K562 (cell line): Measurements from ENCODE around the gene LRRC4C. TPM values are rescaled to one million over a fixed set of nuclear protein-coding genes. Genes with fewer than 3 reads are reported as not detected.

Source experiments
- ATAC-seq: fragments of 200-7000 bp; cut with Tn5 transposase; 3 replicates; pipeline ENCODE4 v1.9.1; 2020; ENCODE audit warnings: moderate library complexity
- BruUV-seq: library from RNA; stranded (reverse); fragments of 400-500 nt; replicated peaks from 2 replicates; lab custom pipeline; 2021; lab: Mats Ljungman, UMichigan
- CTCF ChIA-PET: fragments of 300-600 bp; formaldehyde crosslinking; extraction: SDS; loops from one replicate; lab custom pipeline; 2021; ENCODE audit warnings: low intra/inter-chr PET ratio; lab: Yijun Ruan, JAX
- POLR2A ChIA-PET: fragments of 300-600, 350-650 bp; sonication (Branson Sonifier 250); formaldehyde crosslinking; extraction: SDS; loops from one replicate; lab custom pipeline; 2021; ENCODE audit warnings: antibody characterized with exemption, inconsistent platforms; lab: Yijun Ruan, JAX
- DNase-seq, 4 experiments: peaks; one replicate each; pipeline versions ENCODE4 v3.0.0 to v3.0.0-alpha.2; 2011 to 2018; ENCODE audit warnings: low spot score in 3 of 4, mixed read lengths in 3 of 4; ENCODE audit errors: extremely low read depth in 1 of 4
- FAIRE-seq: peaks from 2 replicates; lab custom pipeline; 2011; peaks lifted over from hg19 to GRCh38; lab: Jason Lieb, UNC
- H2AFZ ChIP-seq: 2 replicates; pipeline ENCODE4 v1.6.0; 2011; ENCODE audit warnings: low read depth, low read length, control low read depth, inconsistent platforms
- H3K27ac ChIP-seq: fragments of 200-600 bp; 3 replicates; pipeline ENCODE4 v1.8.0; 2011; ENCODE audit warnings: low read depth, mild to moderate bottlenecking, control low read depth, inconsistent platforms, low read length, moderate library complexity, mixed read lengths; ENCODE audit errors: extremely low read depth
- H3K27me3 ChIP-seq, 2 experiments: fragments of 300-600 bp in 1 of 2; 2 replicates in 1 of 2; 3 replicates in 1 of 2; pipeline versions ENCODE4 v1.6.0 to v1.8.0; 2011; ENCODE audit warnings: inconsistent platforms in 2 of 2, low read length in 2 of 2, mild to moderate bottlenecking in 1 of 2, mixed read lengths in 1 of 2, moderate library complexity in 1 of 2; ENCODE audit not compliant: control insufficient read depth in 2 of 2, insufficient read depth in 2 of 2
- H3K36me3 ChIP-seq: fragments of 300-600 bp; 3 replicates; pipeline ENCODE4 v1.8.0; 2011; ENCODE audit warnings: mild to moderate bottlenecking, low read length, inconsistent platforms; ENCODE audit not compliant: control insufficient read depth, insufficient read depth
- H3K4me1 ChIP-seq, 2 experiments: fragments of 200-600 bp in 1 of 2; replicated peaks in 1 of 2; 2 replicates in 1 of 2; 3 replicates in 1 of 2; pipeline versions ENCODE4 v1.5.1 to v1.8.0; 2011; ENCODE audit warnings: inconsistent platforms in 2 of 2, low read length in 2 of 2, mild to moderate bottlenecking in 1 of 2, mixed read lengths in 1 of 2, moderate library complexity in 1 of 2; ENCODE audit not compliant: control insufficient read depth in 2 of 2, insufficient read depth in 2 of 2
- H3K4me2 ChIP-seq: 2 replicates; pipeline ENCODE4 v1.6.1; 2011; ENCODE audit warnings: low read length, control low read depth, inconsistent platforms, mixed read lengths; ENCODE audit not compliant: insufficient read depth
- H3K4me3 ChIP-seq: fragments of 200-600 bp; sonication (generic), shearing (Covaris generic); 2 replicates; pipeline ENCODE4 v1.5.1; 2016; ENCODE audit warnings: control low read depth, inconsistent platforms
- H3K79me2 ChIP-seq: fragments of 200-600 bp; 3 replicates; pipeline ENCODE4 v1.8.0; 2011; ENCODE audit warnings: low read length, inconsistent platforms; ENCODE audit not compliant: control insufficient read depth, insufficient read depth
- H3K9ac ChIP-seq, 2 experiments: 2 replicates each; pipeline versions ENCODE4 v1.6.0 to v1.6.1; 2011; ENCODE audit warnings: low read depth in 2 of 2, low read length in 2 of 2, control low read depth in 1 of 2, inconsistent platforms in 1 of 2, mild to moderate bottlenecking in 1 of 2, mixed read lengths in 1 of 2; ENCODE audit not compliant: insufficient read depth in 1 of 2
- H3K9me1 ChIP-seq: one replicate; pipeline ENCODE4 v1.6.0; 2011; ENCODE audit warnings: inconsistent platforms, mild to moderate bottlenecking, low read length, moderate library complexity; ENCODE audit not compliant: control insufficient read depth, insufficient read depth
- H3K9me3 ChIP-seq: replicated peaks from 2 replicates; pipeline ENCODE4 v1.5.1; 2011; ENCODE audit warnings: low read depth, low read length, inconsistent platforms; ENCODE audit not compliant: control insufficient read depth, insufficient read depth
- H4K20me1 ChIP-seq: replicated peaks from 2 replicates; pipeline ENCODE4 v1.6.1; 2011; ENCODE audit warnings: low read length, inconsistent platforms, mixed read lengths; ENCODE audit not compliant: control insufficient read depth, insufficient read depth
- CCNT2 ChIP-seq: IDR thresholded peaks from 2 replicates; pipeline ENCODE4 v1.6.1; 2011; ENCODE audit warnings: borderline replicate concordance, low read depth, mild to moderate bottlenecking, moderate library complexity, mixed read lengths, low read length; ENCODE audit not compliant: insufficient read length; ENCODE audit errors: extremely low read depth
- E2F6 ChIP-seq, 2 experiments: IDR thresholded peaks; 2 replicates each; pipeline ENCODE4 v1.6.1; 2011; ENCODE audit warnings: borderline replicate concordance in 1 of 2, control low read depth in 1 of 2, low read depth in 1 of 2, low read length in 1 of 2, mild to moderate bottlenecking in 1 of 2, mixed read lengths in 1 of 2, moderate library complexity in 1 of 2; ENCODE audit not compliant: insufficient read depth in 1 of 2, insufficient read length in 1 of 2, poor library complexity in 1 of 2, severe bottlenecking in 1 of 2; ENCODE audit errors: extremely low read depth in 1 of 2
- ETV6 ChIP-seq, 3 experiments: fragments of 150-350 bp in 1 of 3; sonication (generic) in 1 of 3; formaldehyde crosslinking in 1 of 3; IDR thresholded peaks; 2 replicates each; pipeline versions ENCODE4 v1.6.1 to v1.8.0; 2014 to 2022; ENCODE audit warnings: borderline replicate concordance in 2 of 3, low read depth in 2 of 3, antibody characterized with exemption in 1 of 3, low read length in 1 of 3, mild to moderate bottlenecking in 1 of 3, missing genetic modification reagents in 1 of 3
- KLF10 ChIP-seq: fragments of 250-450 bp; sonication (Bioruptor Pico); IDR thresholded peaks from 2 replicates; pipeline ENCODE4 v1.6.1; 2021; ENCODE audit warnings: matching md5 sums
- NFE2 ChIP-seq: IDR thresholded peaks from 2 replicates; pipeline ENCODE4 v1.6.1; 2014; ENCODE audit warnings: antibody characterized with exemption, low read depth
- NR2C2 ChIP-seq, 2 experiments: fragments of 200-800 bp in 1 of 2; sonication (Bioruptor generic) in 1 of 2; sonication (generic) in 1 of 2; formaldehyde crosslinking in 1 of 2; IDR thresholded peaks; 2 replicates each; pipeline versions ENCODE4 v1.6.1 to v1.8.0; 2016 to 2022; ENCODE audit warnings: mild to moderate bottlenecking in 1 of 2, missing compliant biosample characterization in 1 of 2, missing genetic modification characterization in 1 of 2, missing genetic modification reagents in 1 of 2
- SAFB ChIP-seq: fragments of 200-400 bp; formaldehyde crosslinking; IDR thresholded peaks from 2 replicates; pipeline ENCODE4 v1.6.1; 2017; ENCODE audit warnings: low read depth, low read length, borderline replicate concordance
- TOE1 ChIP-seq, 2 experiments: fragments of 450-650 bp in 1 of 2; sonication (generic) in 1 of 2; formaldehyde crosslinking in 1 of 2; IDR thresholded peaks; 2 replicates each; pipeline versions ENCODE4 v1.7.1 to v1.8.0; 2016 to 2022; ENCODE audit warnings: borderline replicate concordance in 2 of 2, mild to moderate bottlenecking in 2 of 2, antibody characterized with exemption in 1 of 2, inconsistent platforms in 1 of 2, low read depth in 1 of 2, missing genetic modification reagents in 1 of 2, moderate library complexity in 1 of 2
- ZNF717 ChIP-seq: fragments of 250-450 bp; sonication (Bioruptor Pico); IDR thresholded peaks from 2 replicates; pipeline ENCODE4 v1.5.0; 2021
- ZSCAN32 ChIP-seq: fragments of 450-650 bp; formaldehyde crosslinking; IDR thresholded peaks from 2 replicates; pipeline ENCODE4 v1.4.0; 2020; ENCODE audit warnings: mild to moderate bottlenecking, moderate library complexity
- WGBS: fragments of 100-300 bp; shearing (Covaris generic); methylation state at CpG from one replicate; pipeline ENCODE4 v1.1.6; 2016; ENCODE audit warnings: low coverage, mixed read lengths; ENCODE audit not compliant: insufficient coverage; ENCODE audit errors: missing lambda C conversion rate; 5-methylcytosine and 5-hydroxymethylcytosine counted together
- in situ Hi-C: fragments of 300-500 bp; cut with MboI; formaldehyde crosslinking; loops from 4 replicates; pipeline ENCODE4 v1.15.0; 2018; ENCODE audit warnings: inconsistent platforms, mixed read lengths
- intact Hi-C: fragments of 100-400 bp; cut with micrococcal nuclease; formaldehyde crosslinking; loops from 2 replicates; pipeline ENCODE4 v1.14.2; 2022
- polyA plus RNA-seq, 8 experiments: library from polyadenylated mRNA; depleted of rRNA in 4 of 8; stranded (reverse) in 5 of 8; unstranded in 3 of 8; fragments of >200 nt; fragmentation: Nextera tagmentation in 2 of 8; fragmentation: Illumina TruSeq in 1 of 8; extraction: Ambion mirVana in 2 of 8; extraction: Trizol in 1 of 8; gene quantifications; 2 replicates each; pipeline versions ENCODE4 v1.2.1 to v1.2.3, GENCODE V29; 2011 to 2014; ENCODE audit warnings: inconsistent platforms in 1 of 8, missing spikeins in 1 of 8
- total RNA-seq, 7 experiments: library from RNA; depleted of rRNA in 6 of 7; stranded (reverse); fragments of >200 nt in 6 of 7; fragmentation: Illumina TruSeq in 2 of 7; extraction: Trizol in 2 of 7; gene quantifications; 2 replicates each; pipeline versions ENCODE4 v1.2.1 to v1.2.3, GENCODE V29; 2011 to 2021; ENCODE audit warnings: low replicate concordance in 1 of 7

The LRRC4C gene
- total and polyA plus RNA-seq, 9 of the 15 experiments (the other 6 are each of a cell fraction or from before 2014, with no cell fraction given), result not detected

- 0% methylated on average over 1 of the region's 1 CpG for WGBS
- H3K27me3 ChIP-seq, result no peaks in the 10 kb centered on the region
- H3K27ac ChIP-seq, result no peak overlapping the region
- no peaks in the 10 kb centered on the region for H3K9me1 ChIP-seq
- H4K20me1 ChIP-seq, result no peaks in the 10 kb centered on the region
- H3K36me3 ChIP-seq, result no peaks in the 10 kb centered on the region
- no peak overlapping the region for H2AFZ ChIP-seq
- no peaks in the 10 kb centered on the region for H3K4me1 ChIP-seq
- ChIA-PET POLR2A (no interaction called here), CTCF (no interaction called here)
- H3K4me3 ChIP-seq, result no peak overlapping the region
- intact Hi-C loops, result no loop called here
- no peaks in the 10 kb centered on the region for H3K9me3 ChIP-seq
- FAIRE-seq (no peak), ATAC-seq (no peak), DNase-seq (no peak)
- in situ Hi-C loops, result no loop called here
- no peaks in the 10 kb centered on the region for H3K79me2 ChIP-seq
- no peak for TF ChIP-seq KLF10
- TF ChIP-seq ZNF717 (CRISPR knock-in tag), result no peak
- no peak for TF ChIP-seq ETV6 (IDR thresholded peaks at IDR 0.05; ENCODE audit: borderline replicate concordance in 1 of 2, low read depth in 2 of 2, low read length in 1 of 2)
- no peak for TF ChIP-seq ETV6 (CRISPR knock-in tag; IDR thresholded peaks at IDR 0.05; ENCODE audit: borderline replicate concordance)
- TF ChIP-seq SAFB, result no peak
- no peak for TF ChIP-seq TOE1 (IDR thresholded peaks at IDR 0.05; ENCODE audit: borderline replicate concordance)
- TF ChIP-seq TOE1 (CRISPR knock-in tag; IDR thresholded peaks at IDR 0.05; ENCODE audit: borderline replicate concordance, low read depth), result no peak
- H3K4me2 ChIP-seq, result no peak overlapping the region
- no peak overlapping the region for H3K9ac ChIP-seq
- no TSS peak for BruUV-seq
These were observed 138.8 kb downstream of the LRRC4C start for GRCh38 chr11:41320653-41321052.

- ChIA-PET CTCF (no interaction called here), POLR2A (no interaction called here)
- intact Hi-C loops, result no loop called here
- Histone ChIP-seq H3K4me2 (no peak overlapping the region), H3K4me3 (no peak overlapping the region), H3K9me3 (no peaks in the 10 kb centered on the region), H4K20me1 (no peaks in the 10 kb centered on the region), H3K36me3 (no peaks in the 10 kb centered on the region), H3K27ac (no peak overlapping the region), H3K4me1 (no peaks in the 10 kb centered on the region), H3K79me2 (no peaks in the 10 kb centered on the region), H3K9me1 (no peaks in the 10 kb centered on the region), H2AFZ (no peak overlapping the region), H3K9ac (no peak overlapping the region), H3K27me3 (no peaks in the 10 kb centered on the region)
- in situ Hi-C loops, result no loop called here
- DNase-seq (no peak), ATAC-seq (no peak), FAIRE-seq (no peak)
- TF ChIP-seq NFE2 (no peak), CCNT2 (no peak), NR2C2 (CRISPR knock-in tag; IDR thresholded peaks at IDR 0.05) (no peak), NR2C2 (tag; IDR thresholded peaks at IDR 0.05) (no peak), E2F6 (IDR thresholded peaks at IDR 0.05; ENCODE audit: borderline replicate concordance in 1 of 2, extremely low read depth in 1 of 2, insufficient read depth in 1 of 2, insufficient read length in 1 of 2, low read depth in 1 of 2, low read length in 1 of 2, poor library complexity in 1 of 2, severe bottlenecking in 1 of 2) (no peak), ZSCAN32 (CRISPR knock-in tag) (no peak)
- WGBS, result 0% methylated on average over 3 of the region's 3 CpGs
- no TSS peak for BruUV-seq
These were observed 139.2 kb downstream of the LRRC4C start for GRCh38 chr11:41320238-41320637.
